Measurements from ENCODE around the gene GPHA2. TPM values are rescaled to one million over a fixed set of nuclear protein-coding genes. Genes with fewer than 3 reads are reported as not detected.

Gene GPHA2
- total and polyA plus RNA-seq, 2 donors (not counting 1 experiment from before 2014, with no cell fraction given): not detected

- no peak overlapping the region for H3K9ac ChIP-seq (ENCODE audit: insufficient read depth, low read length)
- H3K4me3 ChIP-seq (replicated peaks in 1 of 4; ENCODE audit: control extremely low read depth in 1 of 4, insufficient read depth in 1 of 4, low read depth in 3 of 4, low read length in 4 of 4): no peak overlapping the region
- DNase-seq (ENCODE audit: low read depth in 2 of 2): no peak
- no peak overlapping the region for H3K27ac ChIP-seq (ENCODE audit: insufficient read depth, low read length)
- no peak overlapping the region for H2AFZ ChIP-seq (ENCODE audit: low read length)
- H3K9me3 ChIP-seq (ENCODE audit: control insufficient read depth, insufficient read depth, low read depth, low read length): no peaks in the 10 kb centered on the region
- H3K4me1 ChIP-seq (ENCODE audit: control insufficient read depth, extremely low read depth, insufficient read depth, low read length): no peaks in the 10 kb centered on the region
- no peaks in the 10 kb centered on the region for H3K27me3 ChIP-seq (ENCODE audit: control insufficient read depth, insufficient read depth, low read length)
- H3K36me3 ChIP-seq (ENCODE audit: control insufficient read depth, insufficient read depth, low read length): no peaks in the 10 kb centered on the region
- H3K4me2 ChIP-seq (ENCODE audit: extremely low read depth, insufficient read depth, low read length): no peak overlapping the region
- H3K79me2 ChIP-seq (ENCODE audit: control insufficient read depth, insufficient read depth, low read length): no peaks in the 10 kb centered on the region
- no peaks in the 10 kb centered on the region for H4K20me1 ChIP-seq (ENCODE audit: control insufficient read depth, extremely low read depth, insufficient read depth, low read length)
- TF ChIP-seq CTCF (conservative IDR thresholded peaks at IDR 0.05 in 1 of 2, IDR thresholded peaks at IDR 0.05 in 1 of 2; ENCODE audit: low read depth in 1 of 2, low read length in 2 of 2) (no peak), EZH2 (IDR thresholded peaks at IDR 0.05; ENCODE audit: low read length, missing control alignments) (no peak)
Observed at GRCh38 chr11:64960719-64961118, 25.0 kb upstream of the GPHA2 start.

GRCh38 chr11:64959498-64959897, 23.8 kb upstream of the GPHA2 start:
- H3K4me1 ChIP-seq (ENCODE audit: control insufficient read depth, extremely low read depth, insufficient read depth, low read length): no peaks in the 10 kb centered on the region
- H3K36me3 ChIP-seq (ENCODE audit: control insufficient read depth, insufficient read depth, low read length): no peaks in the 10 kb centered on the region
- no peak overlapping the region for H2AFZ ChIP-seq (ENCODE audit: low read length)
- H3K4me3 ChIP-seq (replicated peaks in 1 of 4; ENCODE audit: control extremely low read depth in 1 of 4, insufficient read depth in 1 of 4, low read depth in 3 of 4, low read length in 4 of 4): no peak overlapping the region
- H3K27ac ChIP-seq (ENCODE audit: insufficient read depth, low read length): no peak overlapping the region
- DNase-seq (ENCODE audit: low read depth in 2 of 2): no peak
- no peak overlapping the region for H3K9ac ChIP-seq (ENCODE audit: insufficient read depth, low read length)
- no peaks in the 10 kb centered on the region for H3K9me3 ChIP-seq (ENCODE audit: control insufficient read depth, insufficient read depth, low read depth, low read length)
- peaks cover 5% of the 10 kb centered on the region for H3K27me3 ChIP-seq (ENCODE audit: control insufficient read depth, insufficient read depth, low read length)
- TF ChIP-seq EZH2 (IDR thresholded peaks at IDR 0.05; ENCODE audit: low read length, missing control alignments) (no peak), CTCF (conservative IDR thresholded peaks at IDR 0.05 in 1 of 2, IDR thresholded peaks at IDR 0.05 in 1 of 2; ENCODE audit: low read depth in 1 of 2, low read length in 2 of 2) (no peak)
- H3K79me2 ChIP-seq (ENCODE audit: control insufficient read depth, insufficient read depth, low read length): no peaks in the 10 kb centered on the region
- H3K4me2 ChIP-seq (ENCODE audit: extremely low read depth, insufficient read depth, low read length): no peak overlapping the region
- no peaks in the 10 kb centered on the region for H4K20me1 ChIP-seq (ENCODE audit: control insufficient read depth, extremely low read depth, insufficient read depth, low read length)

- TF ChIP-seq EZH2 (IDR thresholded peaks at IDR 0.05; ENCODE audit: low read length, missing control alignments) (no peak), CTCF (conservative IDR thresholded peaks at IDR 0.05 in 1 of 2, IDR thresholded peaks at IDR 0.05 in 1 of 2; ENCODE audit: low read depth in 1 of 2, low read length in 2 of 2) (no peak)
- H3K9ac ChIP-seq (ENCODE audit: insufficient read depth, low read length): no peak overlapping the region
- no peak overlapping the region for H3K4me2 ChIP-seq (ENCODE audit: extremely low read depth, insufficient read depth, low read length)
- H3K9me3 ChIP-seq (ENCODE audit: control insufficient read depth, insufficient read depth, low read depth, low read length): no peaks in the 10 kb centered on the region
- no peaks in the 10 kb centered on the region for H3K4me1 ChIP-seq (ENCODE audit: control insufficient read depth, extremely low read depth, insufficient read depth, low read length)
- H3K4me3 ChIP-seq (replicated peaks in 1 of 4; ENCODE audit: control extremely low read depth in 1 of 4, insufficient read depth in 1 of 4, low read depth in 3 of 4, low read length in 4 of 4): no peak overlapping the region
- H3K27ac ChIP-seq (ENCODE audit: insufficient read depth, low read length): no peak overlapping the region
- no peaks in the 10 kb centered on the region for H3K36me3 ChIP-seq (ENCODE audit: control insufficient read depth, insufficient read depth, low read length)
- H4K20me1 ChIP-seq (ENCODE audit: control insufficient read depth, extremely low read depth, insufficient read depth, low read length): no peaks in the 10 kb centered on the region
- no peaks in the 10 kb centered on the region for H3K79me2 ChIP-seq (ENCODE audit: control insufficient read depth, insufficient read depth, low read length)
- DNase-seq (ENCODE audit: low read depth in 2 of 2): no peak
- H2AFZ ChIP-seq (ENCODE audit: low read length): no peak overlapping the region
- peaks cover 14% of the 10 kb centered on the region for H3K27me3 ChIP-seq (ENCODE audit: control insufficient read depth, insufficient read depth, low read length)
Observed at GRCh38 chr11:64954201-64954600, 18.5 kb upstream of the GPHA2 start.
